Muscle of leg (tissue), 11 donors: ENCODE measurements around the gene ASPHD2. TPM values are rescaled to one million over a fixed set of nuclear protein-coding genes. Genes with fewer than 3 reads are reported as not detected.

ENCODE experiments used
- DNase-seq: peaks from one replicate; pipeline ENCODE4 v3.0.0; 2013
- H3K27ac ChIP-seq: one replicate; pipeline ENCODE4 v1.5.1; 2013; ENCODE audit warnings: mild to moderate bottlenecking, low read length, control low read depth
- H3K27me3 ChIP-seq: one replicate; pipeline ENCODE4 v1.6.1; 2013; ENCODE audit warnings: low read length; ENCODE audit not compliant: control insufficient read depth, insufficient read depth
- H3K36me3 ChIP-seq: one replicate; pipeline ENCODE4 v1.6.1; 2013; ENCODE audit warnings: low read length; ENCODE audit not compliant: control insufficient read depth, insufficient read depth
- H3K4me1 ChIP-seq: one replicate; pipeline ENCODE4 v1.6.1; 2013; ENCODE audit warnings: low read length; ENCODE audit not compliant: control insufficient read depth, insufficient read depth
- H3K4me3 ChIP-seq: one replicate; pipeline ENCODE4 v1.5.1; 2013; ENCODE audit warnings: low read length, control low read depth
- H3K9me3 ChIP-seq: replicated peaks from 2 replicates; pipeline ENCODE4 v1.6.1; 2013; ENCODE audit warnings: low read depth, low read length; ENCODE audit not compliant: control insufficient read depth
- WGBS: methylation state at CpG from one replicate; pipeline ENCODE4 v1.1.5; 2013; ENCODE audit warnings: missing lambda C conversion rate; ENCODE audit not compliant: insufficient coverage; 5-methylcytosine and 5-hydroxymethylcytosine counted together
- polyA plus RNA-seq, 8 donors: library from polyadenylated mRNA; unstranded; fragments of 120-200 nt; gene quantifications; one replicate each; pipeline versions ENCODE4 v1.2.1 to v1.2.3, GENCODE V29; 2013; ENCODE audit warnings: inconsistent platforms in 1 of 8, low replicate concordance in 1 of 8; ENCODE audit not compliant: insufficient read length in 8 of 8, insufficient read depth in 1 of 8
- total RNA-seq: library from RNA; stranded (reverse); fragments of 120-200 nt; gene quantifications from one replicate; pipeline ENCODE4 v1.2.4, GENCODE V29; 2013

The ASPHD2 gene
- total and polyA plus RNA-seq, 9 donors = 0.84 to 2.1 (median 1.5) TPM

- H3K27ac ChIP-seq = peak overlapping the region; percentile 95
- H3K36me3 ChIP-seq = peaks cover 23% of the 10 kb centered on the region
- no peaks in the 10 kb centered on the region for H3K27me3 ChIP-seq
- no peak for DNase-seq
- 2% methylated on average over 5 of the region's 7 CpGs for WGBS
- H3K4me3 ChIP-seq = peak overlapping the region; percentile 90
- H3K9me3 ChIP-seq = no peaks in the 10 kb centered on the region
- H3K4me1 ChIP-seq = peaks cover 20% of the 10 kb centered on the region
Observed at GRCh38 chr22:26483043-26483438, 54.0 kb downstream of the ASPHD2 start.

GRCh38 chr22:26483439-26484359 is 54.6 kb downstream of the ASPHD2 start, which contains the start of the genes HPS4 and SRRD:
Gene HPS4 (minus strand): TSS chr22:26483783. CDS start chr22:26481762, 2,021 bp downstream.
Gene SRRD (plus strand): TSS chr22:26483877. CDS start chr22:26483891, 14 bp downstream.
- peak; percentile 96 for DNase-seq
- H3K27ac ChIP-seq = peak within 1 kb of the TSS; percentile 95
- peak within 1 kb of the TSS; percentile 90 for H3K4me3 ChIP-seq
- no peaks in the 10 kb centered on the region for H3K27me3 ChIP-seq
- H3K9me3 ChIP-seq = no peaks in the 10 kb centered on the region
- peaks cover 29% of the 10 kb centered on the region for H3K36me3 ChIP-seq
- under 1% methylated on average over 82 of the region's 85 CpGs for WGBS
- H3K4me1 ChIP-seq = peaks cover 20% of the 10 kb centered on the region

GRCh38 chr22:26484360-26484706 is 55.3 kb downstream of the ASPHD2 start:
- 5% methylated on average over 3 of the region's 6 CpGs for WGBS
- DNase-seq = no peak
- H3K27ac ChIP-seq = peak overlapping the region; percentile 85
- no peaks in the 10 kb centered on the region for H3K27me3 ChIP-seq
- peaks cover 35% of the 10 kb centered on the region for H3K36me3 ChIP-seq
- H3K4me1 ChIP-seq = peaks cover 20% of the 10 kb centered on the region
- no peaks in the 10 kb centered on the region for H3K9me3 ChIP-seq
- H3K4me3 ChIP-seq = peak overlapping the region; percentile 90

GRCh38 chr22:26485013-26485412 is 56.0 kb downstream of the ASPHD2 start:
- 62% methylated on average over 5 of the region's 7 CpGs for WGBS
- H3K27ac ChIP-seq = no peak overlapping the region
- H3K9me3 ChIP-seq = no peaks in the 10 kb centered on the region
- DNase-seq = no peak
- peaks cover 20% of the 10 kb centered on the region for H3K4me1 ChIP-seq
- peaks cover 37% of the 10 kb centered on the region for H3K36me3 ChIP-seq
- no peaks in the 10 kb centered on the region for H3K27me3 ChIP-seq
- no peak overlapping the region for H3K4me3 ChIP-seq

GRCh38 chr22:26485806-26486390 is 56.8 kb downstream of the ASPHD2 start:
- Histone ChIP-seq H3K9me3 (no peaks in the 10 kb centered on the region), H3K36me3 (peaks cover 38% of the 10 kb centered on the region), H3K27ac (no peak overlapping the region), H3K4me1 (peaks cover 16% of the 10 kb centered on the region), H3K27me3 (no peaks in the 10 kb centered on the region), H3K4me3 (no peak overlapping the region)
- DNase-seq = no peak
- 80% methylated on average over 2 of the region's 3 CpGs for WGBS

GRCh38 chr22:26486394-26486793 is 57.3 kb downstream of the ASPHD2 start:
- H3K36me3 ChIP-seq = peaks cover 40% of the 10 kb centered on the region
- H3K4me1 ChIP-seq = peaks cover 16% of the 10 kb centered on the region
- H3K4me3 ChIP-seq = no peak overlapping the region
- H3K9me3 ChIP-seq = no peaks in the 10 kb centered on the region
- no peak for DNase-seq
- no peak overlapping the region for H3K27ac ChIP-seq
- H3K27me3 ChIP-seq = no peaks in the 10 kb centered on the region
- no CpG with 5 or more reads among the region's 5 CpGs for WGBS

GRCh38 chr22:26487996-26488395 is 58.9 kb downstream of the ASPHD2 start:
- Histone ChIP-seq H3K36me3 (peaks cover 49% of the 10 kb centered on the region), H3K9me3 (no peaks in the 10 kb centered on the region), H3K4me1 (peaks cover 11% of the 10 kb centered on the region), H3K27me3 (no peaks in the 10 kb centered on the region), H3K27ac (no peak overlapping the region), H3K4me3 (no peak overlapping the region)
- DNase-seq = no peak
- WGBS = 44% methylated on average over 1 of the region's 3 CpGs

GRCh38 chr22:26489447-26490036 is 60.5 kb downstream of the ASPHD2 start:
- 100% methylated on average over 1 of the region's 4 CpGs for WGBS
- no peak overlapping the region for H3K27ac ChIP-seq
- H3K4me3 ChIP-seq = no peak overlapping the region
- H3K9me3 ChIP-seq = no peaks in the 10 kb centered on the region
- no peak for DNase-seq
- peaks cover 63% of the 10 kb centered on the region for H3K36me3 ChIP-seq
- H3K4me1 ChIP-seq = peaks cover 6% of the 10 kb centered on the region
- H3K27me3 ChIP-seq = no peaks in the 10 kb centered on the region

- Histone ChIP-seq H3K9me3 (no peaks in the 10 kb centered on the region), H3K4me3 (no peak overlapping the region), H3K27me3 (no peaks in the 10 kb centered on the region), H3K4me1 (no peaks in the 10 kb centered on the region), H3K36me3 (peaks cover 86% of the 10 kb centered on the region), H3K27ac (no peak overlapping the region)
- WGBS = 93% methylated on average over 7 of the region's 9 CpGs
- DNase-seq = no peak
Observed at GRCh38 chr22:26492220-26492619, 63.2 kb downstream of the ASPHD2 start.

GRCh38 chr22:26494506-26494905 is 65.4 kb downstream of the ASPHD2 start:
- Histone ChIP-seq H3K36me3 (peaks cover 78% of the 10 kb centered on the region), H3K27me3 (no peaks in the 10 kb centered on the region), H3K9me3 (no peaks in the 10 kb centered on the region), H3K4me1 (no peaks in the 10 kb centered on the region), H3K27ac (no peak overlapping the region), H3K4me3 (no peak overlapping the region)
- no peak for DNase-seq
